GM21515 (cell line): ENCODE measurements around the gene RIMOC1.
A peak's percentile ranks its signal among the peaks of the same experiment; 100 is the strongest.

Source experiments
- ATAC-seq: cut with Tn5 transposase; IDR thresholded peaks from one replicate; pipeline ENCODE4 v1.9.1; 2021; ENCODE audit not compliant: unreplicated experiment

RIMOC1 gene, protein sequence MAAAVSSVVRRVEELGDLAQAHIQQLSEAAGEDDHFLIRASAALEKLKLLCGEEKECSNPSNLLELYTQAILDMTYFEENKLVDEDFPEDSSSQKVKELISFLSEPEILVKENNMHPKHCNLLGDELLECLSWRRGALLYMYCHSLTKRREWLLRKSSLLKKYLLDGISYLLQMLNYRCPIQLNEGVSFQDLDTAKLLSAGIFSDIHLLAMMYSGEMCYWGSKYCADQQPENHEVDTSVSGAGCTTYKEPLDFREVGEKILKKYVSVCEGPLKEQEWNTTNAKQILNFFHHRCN

GRCh38 chr5:41903892-41904799 is at the start of gene RIMOC1:
Gene RIMOC1 (plus strand): TSS chr5:41904344. CDS start chr5:41904368, 24 bp downstream.
- ATAC-seq: peak; percentile 99

DNA sequence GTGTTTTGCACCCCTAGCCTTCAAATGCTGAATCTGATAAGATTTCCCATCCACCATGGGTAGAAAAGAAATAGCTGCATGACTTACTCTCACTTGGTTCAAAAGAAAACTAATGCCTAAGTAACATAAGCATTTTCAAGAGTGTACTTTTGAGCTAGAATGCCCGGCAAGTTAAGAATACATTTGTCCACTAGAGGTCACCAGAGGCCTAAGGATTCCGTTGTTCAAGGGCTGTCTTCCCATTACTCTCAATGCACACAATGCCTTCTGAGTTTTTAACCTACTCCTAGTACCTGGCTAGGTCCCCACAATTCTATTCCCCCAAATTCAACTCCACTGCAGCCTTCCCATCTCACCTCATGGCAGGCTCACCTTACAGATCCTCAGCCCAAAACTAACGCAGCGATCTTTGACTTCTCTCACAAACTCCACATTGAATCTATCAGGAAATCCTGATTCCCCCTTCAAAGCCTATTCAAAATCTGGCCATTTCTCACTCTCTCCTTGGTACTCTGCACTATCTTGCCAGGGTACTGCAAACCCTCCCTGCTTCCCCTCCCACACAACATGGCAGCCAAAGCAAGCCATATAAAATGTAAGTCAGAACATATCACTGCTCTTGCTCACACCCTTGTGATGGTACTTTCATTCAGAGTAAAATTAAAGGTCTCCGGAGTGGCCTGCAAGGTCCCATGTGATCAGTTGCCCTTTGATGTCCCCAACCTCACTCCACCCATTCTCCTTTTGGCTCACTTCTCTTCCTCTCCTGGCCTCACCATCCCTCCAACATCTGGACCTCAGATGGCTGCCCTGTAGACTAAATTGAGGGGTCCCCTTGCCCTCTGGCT is 47.3 kb upstream of the RIMOC1 start:
- peak; percentile 91 for ATAC-seq

GRCh38 chr5:41857989-41858388 is 46.2 kb upstream of the RIMOC1 start:
- no peak for ATAC-seq

- no peak for ATAC-seq
Measured at GRCh38 chr5:41858890-41859289, 45.3 kb upstream of the RIMOC1 start.

DNA sequence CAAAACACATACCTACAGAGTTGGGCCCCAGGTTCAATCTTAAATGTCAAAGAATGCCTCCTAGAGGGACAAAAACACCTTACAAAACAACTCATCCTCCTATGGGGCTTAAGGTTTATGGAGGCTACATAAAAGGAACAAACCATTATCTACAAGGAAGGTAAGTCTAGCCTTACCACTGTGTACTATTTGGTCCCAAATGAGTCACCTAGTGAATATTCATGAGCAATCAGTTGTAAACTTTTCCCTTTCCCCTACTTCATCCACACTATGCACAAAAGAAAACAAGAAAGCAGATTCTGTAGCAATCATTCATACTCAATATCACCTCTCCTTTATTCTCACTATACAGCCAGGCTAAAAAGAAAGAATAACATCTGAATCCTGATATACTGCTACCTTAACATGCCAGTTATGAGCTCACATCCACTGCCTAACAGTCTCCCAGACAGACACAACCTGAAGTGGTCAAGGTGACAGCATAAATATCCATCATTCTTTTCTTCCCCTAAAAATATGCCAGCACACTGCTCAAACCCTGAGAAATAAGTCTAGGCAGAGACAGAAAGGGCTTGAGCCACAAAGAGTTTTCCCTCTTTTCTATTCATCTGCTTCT is 40.2 kb upstream of the RIMOC1 start:
- ATAC-seq: peak; percentile 47

GRCh38 chr5:41869151-41869723 is 34.9 kb upstream of the RIMOC1 start:
- peak; percentile 0 for ATAC-seq

GRCh38 chr5:41869724-41870626 is 34.2 kb upstream of the RIMOC1 start, which contains the start of gene OXCT1:
Gene OXCT1 (minus strand): TSS chr5:41870425. CDS start chr5:41870358, 67 bp downstream.
- ATAC-seq: peak; percentile 94

- ATAC-seq: no peak
Measured at GRCh38 chr5:41870627-41871048, 33.5 kb upstream of the RIMOC1 start.

DNA sequence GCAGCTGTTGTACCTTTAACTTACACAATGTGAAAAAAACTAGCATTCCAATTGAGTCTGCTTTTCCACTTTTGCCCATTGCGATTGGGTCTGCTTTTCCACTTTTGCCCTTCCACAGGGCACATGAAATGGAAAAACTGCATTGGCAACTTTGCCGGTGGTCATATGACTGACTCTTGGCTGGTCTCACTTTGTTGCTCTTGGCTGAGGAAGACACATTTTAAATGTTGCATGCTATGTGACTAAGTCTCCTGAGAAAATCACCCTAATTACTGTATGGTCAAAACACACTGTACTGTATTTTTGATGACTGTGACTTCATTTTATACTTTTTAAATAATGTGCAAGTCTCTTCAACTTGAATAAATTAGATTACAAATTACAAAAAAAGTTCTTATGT is 32.3 kb upstream of the RIMOC1 start:
- ATAC-seq: no peak

GRCh38 chr5:41874512-41875060 is 29.6 kb upstream of the RIMOC1 start:
- no peak for ATAC-seq

DNA sequence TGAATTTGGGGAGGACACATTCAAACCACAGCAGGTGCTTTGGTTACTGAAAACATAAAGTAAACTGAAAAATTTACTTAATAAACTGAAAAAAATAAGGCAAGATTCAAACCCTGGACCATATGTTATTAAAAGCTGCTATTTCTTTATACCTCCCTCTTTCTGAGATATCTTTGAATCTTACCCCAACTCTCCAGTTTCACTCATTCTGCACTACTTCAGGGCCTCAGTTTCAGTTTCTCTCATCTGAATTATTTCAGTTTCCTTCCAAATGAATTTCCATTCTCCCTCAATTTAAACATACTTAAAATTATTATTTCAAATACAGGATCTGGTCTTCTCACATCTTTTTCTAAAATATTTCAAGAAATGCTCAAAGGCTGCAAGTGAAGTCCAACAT is 29.0 kb upstream of the RIMOC1 start:
- ATAC-seq: no peak

DNA sequence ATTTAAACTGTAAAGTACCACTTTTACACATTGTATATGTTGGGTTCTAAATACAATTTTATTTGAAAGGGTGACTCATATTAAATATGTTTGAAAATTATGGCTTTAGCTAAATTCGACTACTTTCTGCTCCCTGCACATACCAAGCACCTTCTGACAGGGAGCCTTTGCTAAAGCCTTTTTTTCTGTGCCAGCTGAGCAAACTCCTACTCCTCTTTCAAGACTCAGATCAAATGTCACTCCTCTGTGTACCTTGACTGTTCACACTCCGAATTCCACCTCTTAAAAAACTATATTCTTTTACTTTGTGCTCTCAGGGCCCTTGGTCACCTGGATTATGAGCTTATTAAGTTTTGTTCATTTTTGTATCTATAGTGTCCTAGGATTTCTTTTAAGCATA is 27.5 kb upstream of the RIMOC1 start:
- no peak for ATAC-seq

DNA sequence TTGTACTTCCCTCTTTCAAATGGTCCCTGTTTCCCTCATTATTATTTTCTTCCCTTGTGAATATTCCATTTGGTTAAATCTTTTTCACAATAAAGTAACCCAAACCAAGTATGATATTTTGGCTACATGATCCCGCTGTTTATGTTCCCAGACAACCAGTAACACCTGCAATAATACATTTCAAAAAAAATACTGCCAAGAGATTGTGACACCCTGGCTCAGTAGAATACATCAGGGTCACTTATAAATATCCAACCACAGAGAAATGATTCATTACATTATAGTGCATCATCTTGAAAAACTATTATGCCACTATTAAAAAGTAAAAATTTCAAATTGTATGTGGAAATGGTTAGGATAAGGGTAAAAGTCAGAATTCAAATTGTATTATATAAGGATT is 26.7 kb upstream of the RIMOC1 start:
- no peak for ATAC-seq

DNA sequence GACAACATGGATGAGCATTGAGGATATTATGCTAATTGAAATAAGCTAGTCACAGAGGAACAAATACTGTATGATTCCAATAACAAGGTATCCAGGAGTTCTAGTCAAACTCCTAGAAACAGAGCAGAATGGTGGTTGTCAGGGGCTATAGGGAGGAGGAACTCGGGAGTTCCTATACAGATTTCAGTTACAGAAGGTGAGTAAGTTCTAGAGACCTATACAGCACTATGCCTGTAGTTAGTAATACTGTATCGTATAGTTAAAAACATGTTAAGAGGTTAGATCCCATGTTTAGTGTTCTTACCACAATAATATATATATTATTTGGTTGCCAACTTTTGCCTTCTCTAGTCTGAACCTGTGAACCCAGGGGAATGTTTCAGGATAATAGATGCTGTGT is 26.0 kb upstream of the RIMOC1 start:
- ATAC-seq: no peak

- no peak for ATAC-seq
Measured at GRCh38 chr5:41878643-41879478, 25.3 kb upstream of the RIMOC1 start.

GRCh38 chr5:41882765-41883164 is 21.4 kb upstream of the RIMOC1 start:
- no peak for ATAC-seq

GRCh38 chr5:41883243-41883642 is 20.9 kb upstream of the RIMOC1 start:
- ATAC-seq: no peak

DNA sequence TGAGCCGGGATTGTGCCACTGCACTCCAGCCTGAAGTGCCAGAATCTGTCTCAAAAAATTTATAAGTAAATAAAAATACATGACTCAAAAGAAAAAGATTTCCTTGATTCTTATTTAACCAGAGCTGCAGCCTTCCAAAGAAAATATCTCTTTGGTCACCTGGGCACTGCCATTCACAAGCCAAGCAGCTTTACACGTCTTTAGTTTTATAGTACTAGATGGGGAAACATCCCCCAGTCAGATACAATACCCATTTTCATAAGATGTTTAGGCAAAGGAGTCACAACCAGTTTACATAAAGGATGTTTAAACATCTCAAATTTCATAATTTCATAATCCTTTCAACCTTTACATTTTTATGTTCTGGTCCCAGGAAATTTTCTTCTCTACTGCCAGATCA is 20.2 kb upstream of the RIMOC1 start:
- ATAC-seq: no peak
